Kidney epithelial cell (primary cell): ENCODE results near the gene ERN1. TPM values are rescaled to one million over a fixed set of nuclear protein-coding genes. Genes with fewer than 3 reads are reported as not detected.

Source experiments
- DNase-seq: peaks from one replicate; pipeline ENCODE4 v3.0.0-alpha.2; 2010; ENCODE audit warnings: low read depth
- H3K27me3 ChIP-seq: 2 replicates; pipeline ENCODE4 v1.6.0; 2011; ENCODE audit warnings: low read length; ENCODE audit not compliant: control insufficient read depth, insufficient read depth
- H3K36me3 ChIP-seq: 2 replicates; pipeline ENCODE4 v1.5.1; 2011; ENCODE audit warnings: low read length; ENCODE audit not compliant: control insufficient read depth, insufficient read depth
- H3K4me3 ChIP-seq: 2 replicates; pipeline ENCODE4 v1.5.1; 2011; ENCODE audit warnings: low read depth, mild to moderate bottlenecking, control low read depth, low read length
- CTCF ChIP-seq: IDR thresholded peaks from 2 replicates; pipeline ENCODE4 v1.5.1; 2011; ENCODE audit warnings: mild to moderate bottlenecking, moderate library complexity, low read length, control low read depth, inconsistent platforms; ENCODE audit not compliant: insufficient read depth, poor library complexity, severe bottlenecking
- total RNA-seq: library from RNA; depleted of rRNA; stranded (reverse); fragments of >200 nt; gene quantifications from 2 replicates; pipeline ENCODE4 v1.2.3, GENCODE V29; 2015

ERN1 gene
- total RNA-seq, 1 donor from 2014 or later: 19.6 TPM

DNA sequence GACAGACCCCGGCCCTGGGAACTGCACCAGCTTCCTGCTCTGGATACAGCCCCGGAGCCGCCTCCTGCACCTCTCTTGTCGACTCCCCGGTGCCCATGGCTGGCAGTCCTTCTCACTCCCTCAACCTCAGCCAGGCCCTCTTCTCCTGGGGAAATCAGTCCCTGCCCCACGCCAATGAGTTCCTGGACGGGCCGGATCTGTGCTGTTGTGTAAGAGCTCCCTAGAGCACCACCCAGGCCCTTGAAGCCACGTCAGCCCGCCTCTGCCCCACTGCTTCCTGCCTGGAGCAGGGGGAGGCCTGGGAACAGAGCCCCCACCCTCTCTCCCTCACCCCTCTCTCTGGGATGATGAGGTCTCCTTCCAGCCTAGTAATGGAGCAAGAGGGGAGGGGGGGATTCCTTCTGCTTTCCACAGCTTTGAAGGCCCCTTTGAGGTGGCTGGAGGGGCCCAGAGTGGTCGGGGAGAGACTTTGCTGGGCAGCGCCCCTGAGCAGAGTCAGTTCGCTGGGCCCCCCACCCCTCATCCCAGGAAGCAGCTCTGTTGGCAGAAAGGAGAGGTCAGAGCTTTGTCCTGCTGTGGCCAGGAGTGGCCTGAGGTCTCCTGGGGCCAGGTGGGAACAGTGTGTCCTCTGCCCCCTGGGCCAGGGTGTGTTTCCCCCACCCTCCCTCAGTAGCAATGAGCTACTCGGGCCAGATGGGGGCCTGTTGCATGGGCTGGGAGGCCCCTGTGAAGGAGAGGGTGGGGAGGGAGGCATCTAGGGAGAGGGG, 128.0 kb downstream of the ERN1 start:
- no peak for DNase-seq
- Histone ChIP-seq H3K36me3 (no peaks in the 10 kb centered on the region), H3K27me3 (peaks cover 24% of the 10 kb centered on the region), H3K4me3 (no peak overlapping the region)
- no peak for TF ChIP-seq CTCF

GRCh38 chr17:64001091-64001579, 128.8 kb downstream of the ERN1 start:
- H3K27me3 ChIP-seq: peaks cover 22% of the 10 kb centered on the region
- H3K4me3 ChIP-seq: no peak overlapping the region
- H3K36me3 ChIP-seq: no peaks in the 10 kb centered on the region
- TF ChIP-seq CTCF: no peak
- no peak for DNase-seq

GRCh38 chr17:63999680-64000531, 130.0 kb downstream of the ERN1 start:
- H3K4me3 ChIP-seq: no peak overlapping the region
- H3K36me3 ChIP-seq: no peaks in the 10 kb centered on the region
- peaks cover 25% of the 10 kb centered on the region for H3K27me3 ChIP-seq
- DNase-seq: no peak
- no peak for TF ChIP-seq CTCF

DNA sequence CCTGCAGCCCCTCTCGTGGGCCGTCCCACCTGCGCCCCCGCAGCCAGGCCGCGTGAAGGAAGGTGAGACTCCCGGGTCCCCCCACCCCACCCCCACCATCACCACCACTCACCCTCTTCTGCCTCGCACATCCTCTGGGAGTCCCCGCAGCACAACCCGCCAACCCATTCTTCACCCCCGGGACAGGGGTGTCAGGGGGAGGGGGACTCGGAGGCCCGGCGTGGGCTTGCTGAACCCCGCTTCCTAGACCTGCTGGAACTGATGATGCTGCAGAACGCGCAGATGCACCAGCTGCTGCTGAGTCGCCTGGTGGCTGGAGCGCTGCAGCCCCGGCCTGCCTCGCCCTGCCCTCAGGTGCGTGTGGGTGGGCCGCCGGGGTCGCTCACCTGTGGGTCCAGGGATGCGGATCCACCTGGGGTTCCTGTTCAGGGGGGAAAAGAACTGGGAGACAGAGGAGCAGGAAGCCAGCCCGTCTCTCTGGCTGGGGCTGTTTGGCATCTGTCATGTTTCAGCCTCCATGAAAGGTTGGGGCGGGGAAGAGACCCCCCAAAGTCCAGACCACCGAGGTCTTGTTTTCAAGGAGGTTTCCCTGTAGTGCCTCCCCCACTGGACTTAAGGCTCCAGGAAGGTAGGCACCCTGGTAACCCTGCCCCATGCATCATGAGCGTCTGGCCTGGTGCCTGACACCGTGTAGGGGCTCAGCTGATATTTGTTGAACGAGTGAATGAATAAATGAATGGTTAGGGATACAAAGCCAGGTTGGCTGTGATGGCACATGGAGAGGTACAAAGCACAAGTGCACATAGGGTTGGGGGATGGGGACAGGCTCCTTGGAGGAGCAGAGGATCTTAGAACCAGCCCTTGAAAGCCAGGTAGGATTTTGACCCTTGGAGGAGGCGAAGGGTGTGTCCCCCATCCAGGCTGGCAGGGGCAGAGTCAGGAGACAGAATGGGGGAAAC, 130.9 kb downstream of the ERN1 start:
- H3K36me3 ChIP-seq: no peaks in the 10 kb centered on the region
- H3K27me3 ChIP-seq: peaks cover 25% of the 10 kb centered on the region
- H3K4me3 ChIP-seq: peak overlapping the region; percentile 64
- no peak for DNase-seq
- no peak for TF ChIP-seq CTCF

- Histone ChIP-seq H3K4me3 (peak within 1 kb of the TSS; percentile 64), H3K27me3 (peaks cover 32% of the 10 kb centered on the region), H3K36me3 (no peaks in the 10 kb centered on the region)
- no peak for TF ChIP-seq CTCF
- DNase-seq: no peak
Measured at GRCh38 chr17:63998050-63998720, 131.8 kb downstream of the ERN1 start, which contains the start of gene PRR29. TSS of gene PRR29 (plus strand) at chr17:63998351. CDS start at chr17:63998365, 14 bp downstream.
